Ovary (tissue), 3 donors: ENCODE results near the gene SIRT2.

Experiments used
- CTCF ChIP-seq, 3 donors: fragments of 450-650 bp in 2 of 3; fragments of 200-600 bp in 1 of 3; IDR thresholded peaks; one replicate each; pipeline versions ENCODE4 v1.5.1 to v1.8.0; 2016 to 2022; ENCODE audit warnings: antibody characterized with exemption in 3 of 3, mild to moderate bottlenecking in 1 of 3
- EP300 ChIP-seq: sonication (generic); formaldehyde crosslinking; IDR thresholded peaks from one replicate; pipeline ENCODE4 v1.6.1; 2017; ENCODE audit warnings: antibody characterized with exemption
- POLR2A ChIP-seq: fragments of 450-650 bp; IDR thresholded peaks from one replicate; pipeline ENCODE4 v1.6.1; 2017; ENCODE audit warnings: antibody characterized with exemption, mild to moderate bottlenecking, moderate library complexity
- donor health status: DM: no; HTN: no; CAD: no.

GRCh38 chr19:38861368-38861767 lies 38.0 kb downstream of the SIRT2 start:
- TF ChIP-seq CTCF (IDR thresholded peaks at IDR 0.05) (no peak), EP300 (no peak), POLR2A (no peak)
